Endothelial cell of umbilical vein (primary cell): ENCODE measurements around the gene ANO4. TPM values are rescaled to one million over a fixed set of nuclear protein-coding genes. Genes with fewer than 3 reads are reported as not detected.

Source experiments
- BruUV-seq: library from RNA; stranded (reverse); fragments of 400-500 nt; replicated peaks from 2 replicates; lab custom pipeline; 2021; lab: Mats Ljungman, UMichigan
- CTCF ChIA-PET: fragments of 300-600, 350-600 bp; sonication (Branson Sonifier 250); formaldehyde crosslinking; loops from one replicate; lab custom pipeline; 2021; ENCODE audit warnings: antibody characterized with exemption, inconsistent platforms; lab: Charles Lee
- POLR2A ChIA-PET: fragments of 300-600, 350-600 bp; sonication (Branson Sonifier 250); formaldehyde crosslinking; loops from one replicate; lab custom pipeline; 2021; ENCODE audit warnings: antibody characterized with exemption, inconsistent platforms; lab: Charles Lee
- DNase-seq: peaks from one replicate; pipeline ENCODE4 v3.0.0-alpha.2; 2011; ENCODE audit warnings: low read depth, low spot score
- FAIRE-seq: peaks from 2 replicates; lab custom pipeline; 2011; peaks lifted over from hg19 to GRCh38; lab: Jason Lieb, UNC
- H2AFZ ChIP-seq: 2 replicates; pipeline ENCODE4 v1.6.0; 2012; ENCODE audit warnings: low read depth, low read length, control low read depth, inconsistent platforms
- H3K27ac ChIP-seq: 2 replicates; pipeline ENCODE4 v1.5.1; 2011; ENCODE audit warnings: low read depth, mild to moderate bottlenecking, control low read depth, low read length, moderate library complexity; ENCODE audit not compliant: insufficient read depth
- H3K27me3 ChIP-seq, 2 experiments: 2 replicates each; pipeline versions ENCODE4 v1.6.0 to v1.6.1; 2011; ENCODE audit warnings: low read length in 2 of 2, mixed read lengths in 1 of 2; ENCODE audit not compliant: control insufficient read depth in 2 of 2, insufficient read depth in 2 of 2
- H3K36me3 ChIP-seq, 2 experiments: 2 replicates in 1 of 2; 3 replicates in 1 of 2; pipeline ENCODE4 v1.5.1; 2011; ENCODE audit warnings: low read length in 2 of 2, mild to moderate bottlenecking in 1 of 2, moderate library complexity in 1 of 2; ENCODE audit not compliant: control insufficient read depth in 2 of 2, insufficient read depth in 2 of 2; ENCODE audit errors: extremely low read depth in 1 of 2
- H3K4me1 ChIP-seq: 3 replicates; pipeline ENCODE4 v1.5.1; 2011; ENCODE audit warnings: mild to moderate bottlenecking, low read length; ENCODE audit not compliant: control insufficient read depth, insufficient read depth; ENCODE audit errors: extremely low read depth
- H3K4me2 ChIP-seq: 2 replicates; pipeline ENCODE4 v1.6.1; 2011; ENCODE audit warnings: low read length, control low read depth, mixed read lengths; ENCODE audit not compliant: insufficient read depth
- H3K4me3 ChIP-seq, 3 experiments: fragments of 200-600 bp in 1 of 3; sonication (generic), shearing (Covaris generic) in 1 of 3; replicated peaks in 1 of 3; 2 replicates each; pipeline ENCODE4 v1.5.1; 2011 to 2016; ENCODE audit warnings: control low read depth in 3 of 3, low read length in 3 of 3, mild to moderate bottlenecking in 2 of 3, inconsistent platforms in 1 of 3, low read depth in 1 of 3, moderate library complexity in 1 of 3; ENCODE audit not compliant: insufficient read depth in 1 of 3
- H3K79me2 ChIP-seq: 2 replicates; pipeline ENCODE4 v1.6.0; 2012; ENCODE audit warnings: low read length, inconsistent platforms; ENCODE audit not compliant: control insufficient read depth, insufficient read depth
- H3K9ac ChIP-seq: replicated peaks from 2 replicates; pipeline ENCODE3; 2011; ENCODE audit warnings: low read length, control low read depth; ENCODE audit not compliant: insufficient read depth; ENCODE audit errors: extremely low read depth
- H3K9me1 ChIP-seq: replicated peaks from 3 replicates; pipeline ENCODE4 v1.6.0; 2011; ENCODE audit warnings: mild to moderate bottlenecking, low read length; ENCODE audit not compliant: control insufficient read depth, insufficient read depth; ENCODE audit errors: extremely low read depth
- H3K9me3 ChIP-seq: replicated peaks from 2 replicates; pipeline ENCODE4 v1.5.1; 2012; ENCODE audit warnings: low read length, inconsistent platforms; ENCODE audit not compliant: control insufficient read depth, insufficient read depth
- H4K20me1 ChIP-seq: replicated peaks from 2 replicates; pipeline ENCODE3; 2011; ENCODE audit warnings: mild to moderate bottlenecking, low read length; ENCODE audit not compliant: control insufficient read depth, insufficient read depth; ENCODE audit errors: extremely low read depth
- EZH2 ChIP-seq: IDR thresholded peaks from 2 replicates; pipeline ENCODE4 v1.6.1; 2012; ENCODE audit warnings: borderline replicate concordance, low read depth, mild to moderate bottlenecking, moderate library complexity, low read length, inconsistent platforms; ENCODE audit not compliant: severe bottlenecking
- FOS ChIP-seq: IDR thresholded peaks from 2 replicates; pipeline ENCODE4 v1.6.1; 2011; ENCODE audit warnings: mild to moderate bottlenecking, low read length, moderate library complexity, borderline replicate concordance; ENCODE audit not compliant: insufficient read depth
- GATA2 ChIP-seq: IDR thresholded peaks from 2 replicates; pipeline ENCODE4 v1.7.0; 2011; ENCODE audit warnings: low read depth, mild to moderate bottlenecking, moderate library complexity, mixed read lengths, low read length; ENCODE audit not compliant: insufficient read length, insufficient read depth
- JUN ChIP-seq: IDR thresholded peaks from 2 replicates; pipeline ENCODE4 v1.6.1; 2011; ENCODE audit warnings: borderline replicate concordance, low read depth; ENCODE audit not compliant: insufficient read length, insufficient read depth
- MAX ChIP-seq: IDR thresholded peaks from 2 replicates; pipeline ENCODE4 v1.6.1; 2011; ENCODE audit not compliant: insufficient read depth, insufficient read length
- MYC ChIP-seq: IDR thresholded peaks from one replicate; pipeline ENCODE4 v1.6.1; 2011; ENCODE audit warnings: mild to moderate bottlenecking, low read depth, low read length
- POLR2A ChIP-seq: IDR thresholded peaks from 2 replicates; pipeline ENCODE4 v1.6.1; 2012; ENCODE audit warnings: low read depth, mild to moderate bottlenecking, control low read depth, low read length
- POLR2AphosphoS5 ChIP-seq: IDR thresholded peaks from 2 replicates; pipeline ENCODE4 v1.6.1; 2012; ENCODE audit warnings: low read depth, mild to moderate bottlenecking, control low read depth, low read length, moderate library complexity; ENCODE audit not compliant: insufficient read depth
- dilution Hi-C: fragments of 300-500 bp; cut with MboI; formaldehyde crosslinking; loops from one replicate; pipeline ENCODE4 v1.15.0; 2019; ENCODE audit warnings: low sequenced_read_pairs; ENCODE audit not compliant: extremely low pct_ligation_motif_present
- intact Hi-C: fragments of 100-400 bp; cut with micrococcal nuclease; formaldehyde crosslinking; loops from one replicate; pipeline ENCODE4 v1.10.0; 2022
- polyA plus RNA-seq, 4 experiments: library from polyadenylated mRNA; depleted of rRNA in 3 of 4; stranded (reverse) in 3 of 4; unstranded in 1 of 4; fragments of >200 nt; gene quantifications; 2 replicates each; pipeline versions ENCODE4 v1.2.1 to v1.2.3, GENCODE V29; 2011 to 2012; ENCODE audit warnings: missing spikeins in 1 of 4
- total RNA-seq: library from RNA; stranded (reverse); gene quantifications from 2 replicates; pipeline ENCODE4 v1.2.3, GENCODE V29; 2021
- TF ChIP-seq, protein P1 (sequence below), 2 donors: IDR thresholded peaks; 1 replicate in 1 of 2; 2 replicates in 1 of 2; pipeline ENCODE4 v1.5.1; 2011; ENCODE audit warnings: low read length in 2 of 2, mild to moderate bottlenecking in 2 of 2, moderate library complexity in 2 of 2, control low read depth in 1 of 2, inconsistent platforms in 1 of 2, low read depth in 1 of 2; ENCODE audit not compliant: insufficient read depth in 1 of 2; ENCODE audit errors: extremely low read depth in 1 of 2

Gene ANO4
- total and polyA plus RNA-seq, 2 donors (not counting 3 experiments of a cell fraction or from before 2014, with no cell fraction given), result 0.25 TPM; not detected in 1

- no TSS peak for BruUV-seq
Measured at GRCh38 chr12:100995771-100996170, 201.2 kb downstream of the ANO4 start.

More at GRCh38 chr12:100995771-100996170, 201.2 kb downstream of the ANO4 start:
- Histone ChIP-seq H3K9ac (no peak overlapping the region), H2AFZ (no peak overlapping the region), H3K27me3 (no peaks in the 10 kb centered on the region), H3K9me1 (no peaks in the 10 kb centered on the region), H4K20me1 (no peaks in the 10 kb centered on the region), H3K4me2 (no peak overlapping the region), H3K4me3 (no peak overlapping the region), H3K27ac (no peak overlapping the region), H3K9me3 (no peaks in the 10 kb centered on the region), H3K36me3 (no peaks in the 10 kb centered on the region), H3K4me1 (no peaks in the 10 kb centered on the region), H3K79me2 (no peaks in the 10 kb centered on the region)
- dilution Hi-C loops (no loop called here), intact Hi-C loops (no loop called here)
- DNase-seq (no peak), FAIRE-seq (no peak)
- ChIA-PET CTCF (no interaction called here), POLR2A (no interaction called here)
- TF ChIP-seq EZH2 (no peak), MAX (no peak), GATA2 (no peak), POLR2AphosphoS5 (no peak), MYC (no peak), FOS (no peak), JUN (no peak), POLR2A (no peak)
- TF ChIP-seq, protein P1, sequence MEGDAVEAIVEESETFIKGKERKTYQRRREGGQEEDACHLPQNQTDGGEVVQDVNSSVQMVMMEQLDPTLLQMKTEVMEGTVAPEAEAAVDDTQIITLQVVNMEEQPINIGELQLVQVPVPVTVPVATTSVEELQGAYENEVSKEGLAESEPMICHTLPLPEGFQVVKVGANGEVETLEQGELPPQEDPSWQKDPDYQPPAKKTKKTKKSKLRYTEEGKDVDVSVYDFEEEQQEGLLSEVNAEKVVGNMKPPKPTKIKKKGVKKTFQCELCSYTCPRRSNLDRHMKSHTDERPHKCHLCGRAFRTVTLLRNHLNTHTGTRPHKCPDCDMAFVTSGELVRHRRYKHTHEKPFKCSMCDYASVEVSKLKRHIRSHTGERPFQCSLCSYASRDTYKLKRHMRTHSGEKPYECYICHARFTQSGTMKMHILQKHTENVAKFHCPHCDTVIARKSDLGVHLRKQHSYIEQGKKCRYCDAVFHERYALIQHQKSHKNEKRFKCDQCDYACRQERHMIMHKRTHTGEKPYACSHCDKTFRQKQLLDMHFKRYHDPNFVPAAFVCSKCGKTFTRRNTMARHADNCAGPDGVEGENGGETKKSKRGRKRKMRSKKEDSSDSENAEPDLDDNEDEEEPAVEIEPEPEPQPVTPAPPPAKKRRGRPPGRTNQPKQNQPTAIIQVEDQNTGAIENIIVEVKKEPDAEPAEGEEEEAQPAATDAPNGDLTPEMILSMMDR (IDR thresholded peaks at IDR 0.05; ENCODE audit: extremely low read depth in 1 of 2, insufficient read depth in 1 of 2, low read depth in 1 of 2, low read length in 2 of 2), result no peak
